Neural crest cell (in vitro differentiated cells): Measurements from ENCODE around the gene HNRNPA2B1. TPM values are rescaled to one million over a fixed set of nuclear protein-coding genes. Genes with fewer than 3 reads are reported as not detected.

Source experiments
- DNase-seq: peaks from one replicate; pipeline ENCODE4 v3.0.0; 2021; ENCODE audit warnings: low read depth, mixed read lengths, low spot score
- H3K27ac Mint-ChIP-seq: one replicate; pipeline ENCODE4 v1.8.0; 2021; ENCODE audit warnings: mild to moderate bottlenecking, mixed read lengths; ENCODE audit not compliant: unreplicated experiment
- H3K27me3 Mint-ChIP-seq: 2 replicates; pipeline ENCODE4 v1.8.0; 2021; ENCODE audit warnings: low read depth, mild to moderate bottlenecking, mixed read lengths
- H3K36me3 Mint-ChIP-seq: 2 replicates; pipeline ENCODE4 v1.8.0; 2021; ENCODE audit warnings: low read depth, mild to moderate bottlenecking, mixed read lengths
- H3K4me1 Mint-ChIP-seq: 2 replicates; pipeline ENCODE4 v1.8.0; 2021; ENCODE audit warnings: mixed read lengths
- H3K4me3 Mint-ChIP-seq: one replicate; pipeline ENCODE4 v1.8.0; 2021; ENCODE audit warnings: mild to moderate bottlenecking, mixed read lengths
- H3K9me3 Mint-ChIP-seq: 2 replicates; pipeline ENCODE4 v1.8.0; 2021; ENCODE audit warnings: mixed read lengths
- CTCF ChIP-seq: fragments of 200-600 bp; sonication (generic); conservative IDR thresholded peaks from 2 replicates; pipeline ENCODE4 v1.5.0; 2021; ENCODE audit warnings: antibody characterized with exemption, mild to moderate bottlenecking
- total RNA-seq: library from RNA; stranded (reverse); gene quantifications from 2 replicates; pipeline ENCODE4 v1.2.1, GENCODE V29; 2021

HNRNPA2B1 gene
- total RNA-seq, 1 donor from 2014 or later, result 1,068 TPM

- TF ChIP-seq CTCF, result no peak
- DNase-seq, result no peak
- Mint-ChIP-seq H3K27ac (no peak overlapping the region), H3K9me3 (peaks cover 2% of the 10 kb centered on the region), H3K36me3 (peaks cover 64% of the 10 kb centered on the region), H3K4me1 (peaks cover 75% of the 10 kb centered on the region), H3K27me3 (peaks cover 47% of the 10 kb centered on the region), H3K4me3 (peak overlapping the region; percentile 63)
These were observed 12.2 kb downstream of the HNRNPA2B1 start for GRCh38 chr7:26188206-26188956.

- Mint-ChIP-seq H3K4me3 (peak overlapping the region; percentile 74), H3K36me3 (peaks cover 56% of the 10 kb centered on the region)
These were observed 13.0 kb downstream of the HNRNPA2B1 start for GRCh38 chr7:26187380-26188205.

GRCh38 chr7:26186364-26187311 lies 13.9 kb downstream of the HNRNPA2B1 start:
- DNase-seq, result no peak
- TF ChIP-seq CTCF, result no peak
- Mint-ChIP-seq H3K36me3 (peaks cover 48% of the 10 kb centered on the region), H3K4me1 (peaks cover 58% of the 10 kb centered on the region), H3K27ac (no peak overlapping the region), H3K27me3 (peaks cover 35% of the 10 kb centered on the region), H3K9me3 (peaks cover 2% of the 10 kb centered on the region), H3K4me3 (peak overlapping the region; percentile 74)

More at GRCh38 chr7:26187380-26188205, 13.0 kb downstream of the HNRNPA2B1 start:
- Mint-ChIP-seq H3K4me1 (peaks cover 67% of the 10 kb centered on the region), H3K9me3 (peaks cover 2% of the 10 kb centered on the region), H3K27me3 (peaks cover 39% of the 10 kb centered on the region), H3K27ac (no peak overlapping the region)
- TF ChIP-seq CTCF, result no peak
- DNase-seq, result no peak

- Mint-ChIP-seq H3K4me3 (peak overlapping the region; percentile 52), H3K36me3 (peaks cover 42% of the 10 kb centered on the region), H3K27me3 (peaks cover 36% of the 10 kb centered on the region), H3K9me3 (peaks cover 2% of the 10 kb centered on the region), H3K27ac (no peak overlapping the region), H3K4me1 (peaks cover 54% of the 10 kb centered on the region)
- no peak for DNase-seq
- no peak for TF ChIP-seq CTCF
These were observed 14.7 kb downstream of the HNRNPA2B1 start for GRCh38 chr7:26185844-26186180.
